GM18502 (cell line): Measurements from ENCODE around the gene WDR38.
A peak's percentile ranks its signal among the peaks of the same experiment; 100 is the strongest.

Source experiments
- ATAC-seq: cut with Tn5 transposase; IDR thresholded peaks from one replicate; pipeline ENCODE4 v1.9.1; 2021; ENCODE audit warnings: mild to moderate bottlenecking; ENCODE audit not compliant: unreplicated experiment, poor library complexity

WDR38 gene

DNA sequence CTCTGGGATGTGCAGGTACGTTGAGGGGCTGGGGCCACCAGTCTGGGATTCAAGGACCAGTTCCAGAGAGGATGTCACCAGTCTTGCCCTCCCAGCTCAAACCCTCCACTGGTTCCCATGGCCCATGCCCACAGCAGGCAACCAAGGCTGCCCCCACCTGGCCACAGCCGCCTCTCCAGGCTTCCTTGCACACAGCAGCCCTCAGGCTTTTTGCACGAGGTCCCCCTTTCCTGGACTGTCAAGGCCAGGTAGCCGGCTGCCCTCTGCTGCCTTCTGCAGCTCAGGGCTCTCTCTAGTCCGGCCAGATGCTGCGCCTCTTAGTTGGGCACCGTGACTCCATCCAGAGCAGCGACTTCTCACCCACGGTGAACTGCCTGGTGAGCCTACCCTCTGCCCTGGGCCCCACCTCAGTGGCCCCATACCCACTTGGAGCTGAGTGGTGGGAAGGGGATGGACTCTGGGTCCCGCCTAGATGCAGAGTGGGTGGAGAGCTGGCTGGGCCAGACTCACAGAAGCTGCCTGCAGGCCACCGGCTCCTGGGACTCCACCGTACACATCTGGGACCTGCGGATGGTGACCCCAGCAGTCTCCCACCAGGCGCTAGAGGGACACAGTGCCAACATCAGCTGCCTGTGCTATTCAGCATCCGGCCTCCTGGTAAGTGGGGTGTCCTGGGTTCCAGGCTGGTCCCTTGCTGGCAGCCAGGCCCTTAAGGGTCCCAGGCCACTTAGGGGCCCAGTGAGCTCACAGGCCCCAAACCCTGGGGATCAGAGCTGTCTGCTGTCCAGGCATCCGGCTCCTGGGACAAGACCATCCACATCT, 2.9 kb downstream of the WDR38 start:
- no peak for ATAC-seq

DNA sequence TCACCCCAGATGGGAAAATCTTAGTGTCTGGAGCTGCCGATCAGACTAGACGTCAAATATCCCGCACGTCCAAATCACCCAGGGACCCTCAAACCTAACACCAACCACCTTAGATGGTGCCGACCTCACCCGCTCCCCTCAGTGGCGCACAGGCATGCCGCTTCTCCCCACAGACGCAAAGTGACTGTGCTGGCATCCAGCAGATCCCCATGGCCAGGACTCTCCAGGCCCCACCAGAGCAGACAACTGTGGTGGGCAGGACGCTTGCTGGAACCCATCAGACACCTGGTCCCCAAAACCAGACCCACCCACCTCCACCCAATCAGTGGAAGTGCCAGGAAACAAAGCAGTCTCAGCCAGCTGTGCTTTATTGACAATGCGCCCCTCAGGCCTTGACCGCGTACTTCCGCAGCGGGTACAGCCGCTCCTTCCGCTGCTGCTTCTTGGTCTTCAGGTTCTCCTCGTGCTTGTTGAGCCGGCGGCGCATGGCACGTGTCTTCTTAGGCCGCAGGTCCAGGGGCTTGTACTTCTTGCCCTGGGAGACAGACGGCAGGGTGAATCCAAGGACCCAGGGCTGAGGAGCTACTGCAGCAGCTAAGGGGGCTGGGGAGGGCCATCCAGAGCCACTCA, 4.4 kb downstream of the WDR38 start:
- no peak for ATAC-seq

DNA sequence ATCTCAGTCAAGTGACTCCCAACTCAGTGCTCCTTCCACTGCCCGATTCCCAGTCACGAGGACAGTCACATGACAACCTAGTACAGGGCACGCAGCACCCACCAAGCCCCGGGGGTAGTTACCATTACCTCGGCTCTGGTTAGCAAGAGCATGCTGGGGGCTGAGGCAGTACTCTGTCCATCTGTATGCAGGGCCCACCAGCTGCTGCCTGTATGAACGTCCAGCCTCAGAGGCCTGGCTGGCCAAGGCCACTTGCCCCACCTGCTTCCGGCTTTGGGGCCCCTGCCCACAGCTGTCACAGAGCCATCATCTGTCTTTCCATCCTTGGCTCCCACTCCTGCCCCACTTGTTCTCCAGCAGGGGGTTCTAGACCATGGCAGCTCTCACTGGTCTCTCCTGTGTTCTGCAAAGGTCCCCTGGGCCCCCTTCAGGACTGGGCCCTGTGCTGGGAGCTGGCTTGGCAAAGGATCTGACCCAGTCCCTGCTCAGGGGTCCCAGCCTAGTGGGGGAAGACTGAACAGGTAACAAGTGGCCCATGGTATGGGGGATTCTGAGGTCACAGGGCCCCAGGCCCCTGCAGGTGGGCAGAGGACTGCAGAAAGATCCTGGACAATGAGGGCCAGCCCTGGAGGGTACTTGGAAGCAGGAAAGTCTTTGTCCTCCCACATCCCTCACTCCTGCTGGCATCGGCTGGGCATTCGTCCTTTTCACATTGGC, 5.2 kb downstream of the WDR38 start:
- ATAC-seq: no peak

DNA sequence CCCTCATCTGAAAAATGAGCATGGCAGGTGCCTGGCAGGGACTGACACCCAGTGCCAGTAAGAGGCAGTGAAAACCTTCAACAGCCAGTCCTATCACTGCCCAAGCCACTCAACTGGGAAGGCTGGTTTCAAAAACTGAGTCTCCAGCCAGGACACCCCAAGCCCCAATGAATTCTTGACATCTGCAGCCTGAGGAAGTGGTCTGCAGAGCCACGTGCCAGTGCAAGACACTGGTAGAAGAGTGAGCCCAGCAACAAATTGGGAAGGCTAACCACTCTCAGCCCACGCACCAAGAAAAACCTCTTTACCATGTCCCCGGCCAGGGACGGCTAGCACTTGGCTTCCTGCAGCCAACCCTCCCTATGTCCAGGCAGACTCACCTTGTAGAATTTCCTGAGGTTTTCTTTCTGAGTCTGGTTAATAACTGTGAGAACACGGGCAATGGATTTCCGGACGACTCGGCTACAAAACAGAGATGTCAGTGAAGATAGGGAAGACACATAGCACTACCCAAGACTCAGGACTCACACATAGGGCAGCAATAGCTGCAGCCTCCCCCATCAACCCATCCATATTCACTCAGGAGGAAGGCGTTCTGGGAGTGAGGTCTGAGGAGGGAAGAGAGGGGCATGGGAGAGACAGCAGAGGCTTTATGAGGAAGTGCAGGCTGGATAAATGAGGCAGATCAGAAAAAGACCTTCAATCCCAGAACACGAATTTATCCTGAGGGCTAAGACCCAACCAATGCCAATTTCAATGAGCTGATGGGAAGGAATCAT, 6.7 kb downstream of the WDR38 start:
- ATAC-seq: no peak

DNA sequence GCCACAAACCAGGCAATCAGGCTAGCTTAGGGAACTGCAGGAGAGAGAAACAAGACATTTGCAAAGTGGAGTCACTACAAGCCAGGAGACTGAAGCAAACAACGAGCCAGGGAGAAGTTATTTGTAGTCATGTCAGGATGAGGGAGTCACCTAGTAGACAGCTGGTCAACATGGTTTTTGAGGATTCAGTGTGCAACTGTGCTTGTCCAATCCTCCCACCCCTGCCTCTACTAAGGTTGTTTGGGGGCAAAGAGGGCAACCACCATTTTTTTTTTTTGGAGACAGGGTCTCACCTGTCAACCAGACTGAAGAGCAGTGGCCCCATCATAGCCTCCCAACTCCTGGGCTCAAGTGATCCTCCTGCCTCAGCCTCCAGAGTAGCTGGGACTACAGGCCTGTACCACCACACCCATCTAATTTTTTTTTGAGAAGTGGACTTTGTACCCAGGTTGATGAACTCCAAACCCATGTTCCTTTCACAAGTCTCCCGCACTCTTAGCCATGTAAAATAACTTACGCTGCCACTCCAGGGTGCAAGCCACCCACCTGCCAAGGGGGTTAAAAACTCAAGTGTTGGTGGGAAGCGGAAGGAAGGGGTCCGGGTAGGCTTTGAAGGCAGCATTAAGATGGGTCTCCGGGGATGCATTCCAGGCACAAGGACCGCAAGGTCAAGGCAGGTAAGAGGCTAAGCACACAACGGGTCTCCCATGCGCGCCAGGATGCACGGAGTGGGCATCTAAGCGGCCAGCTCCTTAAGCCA, 7.5 kb downstream of the WDR38 start:
- no peak for ATAC-seq

DNA sequence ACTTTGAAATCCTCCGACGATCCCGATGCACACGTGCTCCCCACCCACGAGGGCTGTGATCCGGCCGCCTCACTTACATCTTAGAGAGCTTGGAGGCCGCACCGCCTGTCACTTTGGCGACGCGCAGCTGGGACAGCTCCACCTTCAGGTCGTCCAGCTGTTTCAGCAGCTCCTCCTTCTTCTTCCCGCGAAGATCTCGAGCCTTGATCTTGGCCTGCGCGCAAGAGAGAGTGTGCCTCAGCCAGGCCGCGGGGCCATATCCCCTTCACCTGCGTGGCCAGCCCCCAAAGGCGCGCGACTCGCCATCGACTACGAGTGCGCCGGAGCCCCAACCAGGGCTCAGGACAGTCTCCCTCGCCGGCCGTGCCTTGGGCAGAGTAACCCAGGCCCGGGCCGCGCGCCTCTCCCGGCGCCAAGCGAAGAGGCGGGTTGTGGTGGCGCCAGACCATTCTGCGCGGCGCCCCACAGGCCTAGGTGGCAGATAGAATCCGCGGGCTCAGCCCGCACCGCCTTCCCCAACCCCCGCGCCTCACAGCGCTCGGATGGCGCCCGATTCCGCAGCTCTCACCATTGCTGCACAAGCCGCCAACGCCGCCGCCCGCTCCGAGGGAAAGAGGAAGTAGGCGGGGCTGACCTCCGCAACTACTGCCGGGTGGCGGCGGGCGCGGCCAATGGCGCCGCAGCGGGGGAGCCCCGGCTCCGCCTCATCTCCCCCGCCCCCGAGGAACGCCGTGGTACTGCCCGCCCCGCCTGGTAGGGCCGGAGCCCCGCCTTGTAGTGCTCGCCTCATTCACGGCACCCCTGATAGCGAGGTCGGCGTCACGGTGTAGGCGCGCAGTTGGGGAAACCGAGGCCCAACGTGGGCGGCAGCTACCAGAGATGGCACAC, 8.3 kb downstream of the WDR38 start, which contains the start of the genes ARPC5L and RPL35:
ARPC5L (plus strand) TSS at position 789 of the 888 bp plus-strand sequence. CDS start 7,161 bp downstream, outside the sequence.
RPL35 (minus strand) TSS at position 616 of the 888 bp plus-strand sequence; CDS start at position 571, 45 bp downstream.
- ATAC-seq: peak; percentile 91

DNA sequence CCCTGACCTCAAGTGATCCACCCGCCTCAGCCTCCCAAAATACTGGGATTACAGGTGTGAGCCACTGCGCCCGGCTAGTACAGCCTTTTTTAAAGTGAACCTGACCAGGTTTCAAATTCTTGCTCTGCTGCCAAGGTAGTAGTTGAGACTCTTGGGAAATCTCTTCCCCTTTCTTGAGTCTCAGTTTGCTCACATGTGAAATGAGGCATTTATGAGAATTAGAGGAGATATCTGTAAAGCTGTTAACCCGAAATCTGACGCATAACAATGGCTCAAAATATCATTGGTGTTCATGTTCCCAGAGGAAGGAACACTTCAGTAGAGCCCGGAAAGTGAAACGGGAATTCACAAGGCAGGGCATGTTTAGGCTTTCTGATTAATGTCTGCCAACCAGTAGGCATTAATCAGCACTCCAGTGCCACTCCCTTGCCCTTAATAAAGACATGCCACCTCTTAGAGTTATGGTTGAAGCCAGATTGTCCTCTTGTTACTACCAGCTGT, 10.2 kb downstream of the WDR38 start:
- ATAC-seq: no peak

DNA sequence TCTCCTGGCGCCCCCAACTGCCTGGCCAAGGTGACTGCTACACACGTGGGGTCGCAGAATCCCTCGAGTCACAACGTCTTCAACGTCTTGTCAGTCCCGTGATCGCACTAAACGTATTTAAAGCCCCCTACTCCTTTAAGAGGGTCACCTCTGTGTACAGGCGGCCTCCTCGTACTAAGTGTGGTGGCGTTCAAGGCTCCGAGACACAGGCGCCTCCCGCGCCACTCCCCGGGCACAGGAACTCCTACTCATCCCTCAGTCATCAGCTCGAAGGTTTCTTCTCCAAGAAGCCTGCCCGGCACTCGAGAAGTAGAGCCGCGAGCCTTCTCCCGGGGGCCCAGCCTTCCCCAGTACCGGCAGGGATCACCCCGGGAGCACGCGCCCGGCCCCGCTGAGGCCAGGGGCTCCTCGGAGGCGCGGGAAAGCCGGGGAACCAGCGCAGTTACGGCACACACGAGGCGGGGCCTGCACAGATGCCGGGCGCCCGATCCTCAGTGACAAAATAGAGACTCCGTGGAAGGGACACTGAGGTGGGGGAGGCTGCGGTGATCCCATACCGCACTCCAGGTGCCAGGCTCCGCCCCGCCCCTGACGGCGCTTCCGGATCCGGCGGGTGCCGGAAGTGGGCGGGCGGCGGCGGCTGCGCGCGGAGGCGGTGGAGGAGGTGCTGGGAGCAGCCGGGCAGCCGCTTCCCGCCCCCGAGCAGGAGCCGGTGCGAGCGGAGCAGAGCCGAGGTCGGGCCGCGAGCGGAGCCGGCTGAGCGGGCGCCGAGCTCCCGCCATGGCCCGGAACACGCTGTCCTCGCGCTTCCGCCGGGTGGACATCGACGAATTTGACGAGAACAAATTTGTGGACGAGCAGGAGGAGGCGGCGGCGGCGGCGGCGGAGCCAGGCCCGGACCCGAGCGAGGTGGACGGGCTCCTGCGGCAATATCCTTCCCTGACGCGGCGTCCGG, 15.5 kb downstream of the WDR38 start:
- peak; percentile 63 for ATAC-seq

DNA sequence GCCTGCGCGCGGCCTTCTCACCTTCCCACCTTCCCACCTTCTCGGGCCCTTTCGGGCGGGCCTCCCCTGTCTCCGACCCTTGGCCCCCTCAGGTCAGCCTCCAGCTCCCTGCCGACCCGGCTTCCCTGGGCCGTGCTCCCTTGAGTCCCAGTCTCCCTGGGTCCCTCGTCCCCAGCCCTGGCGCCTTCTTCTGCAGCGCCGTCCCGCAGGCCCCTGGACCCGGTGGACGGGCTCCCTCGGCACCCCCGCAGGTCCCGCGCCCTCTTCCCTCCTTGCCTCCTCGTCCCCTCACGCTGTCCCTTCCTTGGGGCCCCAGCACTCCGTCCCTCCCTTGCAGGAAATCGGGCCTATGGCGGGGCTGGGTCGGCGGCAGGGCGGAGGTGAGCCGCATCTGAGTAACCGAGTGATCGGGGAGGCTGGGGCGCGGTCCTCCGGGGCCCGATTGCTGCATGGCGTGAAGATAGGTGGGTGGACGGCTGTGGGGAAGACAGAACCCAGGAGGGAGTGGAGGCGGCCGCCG, 16.3 kb downstream of the WDR38 start:
- peak; percentile 4 for ATAC-seq

DNA sequence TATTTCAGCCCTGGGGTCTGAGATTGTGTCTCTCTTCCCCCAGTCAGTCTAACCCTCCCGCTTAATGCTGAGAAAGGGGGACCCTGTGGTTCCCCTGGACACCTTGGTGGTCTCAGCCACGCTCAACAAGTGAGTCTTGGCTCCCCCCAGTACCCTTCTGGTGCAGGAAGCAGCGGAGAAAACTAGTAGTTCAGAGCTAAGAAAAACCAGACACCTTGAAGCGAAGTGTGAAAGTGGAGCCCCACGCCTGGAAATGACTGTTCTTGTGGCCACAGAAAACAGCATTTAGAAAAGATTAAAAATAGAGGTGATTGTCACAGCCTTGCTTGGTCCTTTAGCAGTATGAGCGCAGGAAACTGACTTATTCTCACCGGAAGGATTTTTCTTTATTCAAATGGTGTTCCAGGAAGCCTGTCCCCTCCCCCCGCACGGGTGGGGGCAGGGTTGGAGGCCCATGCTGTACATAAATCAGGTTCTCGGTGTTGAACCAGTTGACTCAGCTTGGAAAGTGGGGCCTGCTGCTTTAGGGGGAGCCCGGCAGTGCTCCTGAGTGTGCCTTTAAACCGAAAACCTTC, 16.8 kb downstream of the WDR38 start:
- ATAC-seq: peak; percentile 45

DNA sequence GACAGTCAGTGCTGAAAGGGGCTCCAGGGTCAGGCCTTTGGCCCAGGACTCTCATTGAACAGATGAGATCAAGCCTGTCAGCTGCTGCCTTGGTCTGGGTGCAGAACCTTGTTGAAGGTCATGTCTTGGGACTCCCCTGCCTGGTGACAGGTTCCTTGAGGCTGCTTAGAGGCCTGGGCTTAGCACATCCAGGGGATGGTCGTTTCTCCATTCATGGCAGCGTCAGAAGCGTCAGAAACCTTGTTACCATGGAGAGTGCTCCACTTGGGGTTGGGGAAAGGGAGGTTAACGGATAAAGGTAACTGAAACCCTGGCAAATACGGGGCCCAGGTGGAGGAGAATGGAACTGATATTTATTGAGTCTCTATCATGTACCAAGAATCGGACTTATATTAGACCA, 17.5 kb downstream of the WDR38 start:
- ATAC-seq: no peak

DNA sequence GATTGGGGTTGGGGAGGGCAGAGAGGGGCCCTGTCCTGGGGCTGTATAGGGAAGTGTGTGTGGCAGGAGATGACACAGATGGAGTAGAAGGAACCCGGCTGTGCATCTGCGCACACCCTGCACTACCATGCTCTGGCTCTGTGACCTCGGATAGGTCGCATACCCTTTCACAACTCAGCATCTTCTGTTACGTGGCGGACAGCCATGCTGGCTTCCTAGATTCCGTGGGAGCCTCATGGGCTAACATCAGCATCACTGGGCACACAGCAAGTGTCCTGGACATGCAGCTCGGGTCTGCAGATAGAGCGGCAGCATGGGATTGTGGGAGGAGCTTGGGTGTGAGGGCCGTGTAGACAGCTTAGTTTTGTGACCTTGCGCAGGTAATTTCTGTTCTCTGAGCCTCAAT, 17.9 kb downstream of the WDR38 start:
- no peak for ATAC-seq

DNA sequence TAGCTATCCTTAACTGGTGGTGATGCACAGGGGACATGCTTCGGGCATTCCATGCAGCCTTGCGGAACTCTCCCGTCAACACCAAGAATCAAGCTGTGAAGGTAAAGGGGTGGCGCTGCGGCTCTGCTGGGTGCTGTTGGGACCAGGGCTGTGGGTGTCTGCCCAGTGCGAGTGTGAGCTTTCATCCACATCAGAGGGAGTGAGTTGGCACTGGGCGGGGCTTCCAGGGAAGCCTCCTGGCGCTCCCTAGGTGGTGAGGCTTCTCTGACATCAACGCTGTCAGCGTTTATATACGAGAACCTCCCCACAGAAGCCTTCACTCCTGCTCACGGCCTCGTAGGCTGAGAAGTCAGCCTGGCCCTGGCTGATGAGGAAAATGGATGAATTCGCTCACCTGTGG, 20.4 kb downstream of the WDR38 start:
- no peak for ATAC-seq

DNA sequence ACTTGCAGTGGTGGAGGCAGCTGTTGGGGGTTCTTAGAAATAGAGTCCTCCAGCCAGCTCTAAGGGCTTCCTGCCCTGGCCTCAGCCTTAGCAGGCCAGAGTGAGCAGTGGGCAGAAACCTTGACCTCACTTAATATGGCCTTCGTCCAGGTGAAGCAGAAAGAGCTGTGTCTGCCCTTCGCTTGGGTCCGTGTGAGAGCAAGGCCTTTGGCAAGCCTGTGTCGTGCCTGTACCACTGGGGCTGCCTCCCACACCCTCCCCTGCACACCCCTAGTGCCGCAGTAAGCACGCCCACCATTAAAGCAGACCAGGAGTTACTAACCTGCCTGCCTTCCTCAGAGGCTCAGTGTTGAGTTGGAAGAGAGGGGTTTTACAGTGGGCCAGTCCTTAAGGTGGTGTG, 22.2 kb downstream of the WDR38 start:
- no peak for ATAC-seq

DNA sequence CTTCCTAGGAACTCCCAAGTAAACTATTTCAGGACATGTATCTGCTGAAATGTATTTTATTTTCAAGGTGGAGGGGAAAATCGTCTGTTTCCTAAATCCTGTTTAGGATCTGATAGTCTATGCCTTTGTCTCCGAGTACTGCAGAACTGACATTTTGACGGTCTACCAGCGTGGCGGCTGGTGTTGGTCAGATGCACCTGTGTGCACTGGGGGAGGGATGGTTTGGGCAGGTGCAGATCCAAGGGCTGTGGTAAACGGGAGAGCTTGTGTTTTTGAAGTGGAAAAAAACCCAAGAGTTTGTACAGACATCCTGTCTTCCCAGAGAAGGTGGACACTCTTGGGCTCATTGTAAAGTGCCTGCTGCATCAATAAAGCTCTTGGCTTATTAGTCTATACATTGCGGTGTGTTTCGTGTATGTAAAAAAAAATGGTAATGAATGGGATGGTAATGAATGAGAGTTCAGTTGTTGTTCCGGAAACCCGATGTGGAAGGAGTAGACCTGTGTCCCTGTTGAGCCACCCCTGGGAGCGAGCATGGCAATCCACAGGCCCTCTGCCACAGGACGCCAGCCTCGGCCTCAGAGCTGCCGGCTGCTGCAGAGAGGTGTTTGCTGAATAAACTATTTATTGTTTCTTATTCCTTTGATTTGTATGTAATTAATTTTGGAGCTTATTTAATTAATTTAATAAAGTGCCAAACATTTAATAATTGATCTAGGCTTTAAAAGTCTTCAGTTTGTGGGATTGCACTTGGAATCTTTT, 23.9 kb downstream of the WDR38 start:
- ATAC-seq: no peak

DNA sequence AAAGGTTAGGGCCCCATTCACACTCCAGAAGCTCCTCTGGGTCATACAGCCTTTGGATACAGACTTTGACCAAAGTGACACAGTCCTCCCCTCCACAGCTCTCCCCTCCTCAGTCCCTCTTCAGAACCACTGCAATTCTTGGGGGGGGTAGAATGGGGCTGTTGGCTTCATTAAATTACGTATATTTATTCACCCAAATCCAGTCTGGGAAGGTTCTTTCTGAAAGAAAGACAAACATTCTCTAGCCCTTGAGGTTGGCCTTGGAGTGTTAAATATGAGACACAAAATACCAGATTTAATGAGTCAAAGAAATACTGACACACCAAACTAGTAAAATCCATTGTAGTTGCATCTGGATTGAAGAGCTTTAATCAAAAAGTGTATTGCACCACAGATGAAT, 24.8 kb downstream of the WDR38 start:
- ATAC-seq: no peak
